ENCODE results near the gene USP2. TPM values are rescaled to one million over a fixed set of nuclear protein-coding genes. Genes with fewer than 3 reads are reported as not detected.

Gene USP2
- total RNA-seq, 1 experiment from 2014 or later = 5.7 TPM

DNA sequence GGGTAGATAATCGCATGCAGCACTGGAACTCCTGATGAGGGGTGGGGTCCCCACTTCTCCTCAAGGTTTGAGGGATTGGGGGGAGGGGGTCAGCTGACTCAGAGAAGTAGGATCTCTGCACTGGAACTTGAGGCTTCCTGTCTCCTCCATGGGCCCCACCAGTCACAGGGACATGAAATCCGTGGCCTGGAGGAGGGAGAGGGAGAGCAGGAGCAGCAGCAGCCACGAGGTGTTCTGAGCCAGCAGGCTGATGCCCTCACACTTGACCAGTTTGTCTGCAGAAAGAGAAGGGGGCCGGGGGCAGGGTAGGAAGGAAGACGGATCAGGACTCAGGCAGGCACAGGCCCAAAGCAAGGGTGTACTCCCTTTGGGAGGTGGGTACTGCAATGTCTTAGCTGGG is 37.8 kb upstream of the USP2 start:
- Histone ChIP-seq H3K79me1 (ENCODE audit: insufficient read depth, low read depth, low read length, poor library complexity, severe bottlenecking) (no peaks in the 10 kb centered on the region), H4K20me1 (ENCODE audit: control insufficient read depth, insufficient read depth, insufficient read length) (peaks cover 2% of the 10 kb centered on the region), H2BK120ac (ENCODE audit: low read depth, low read length, poor library complexity, severe bottlenecking) (no peak overlapping the region), H2AFZ (ENCODE audit: low read length) (no peak overlapping the region), H3K14ac (ENCODE audit: insufficient read depth, low read length) (no peak overlapping the region), H3K9ac (ENCODE audit: extremely low read depth, insufficient read length, low read length) (no peak overlapping the region), H2BK5ac (ENCODE audit: insufficient read length, low read length) (no peak overlapping the region), H3K56ac (ENCODE audit: insufficient read length, low read depth, low read length) (no peak overlapping the region), H3K9me3 (ENCODE audit: control insufficient read depth, low read depth, low read length) (no peaks in the 10 kb centered on the region), H3K4me1 (ENCODE audit: insufficient read depth, low read length) (peaks cover 9% of the 10 kb centered on the region; the same call in 1 of the 2 replicates), H4K8ac (replicated peaks; ENCODE audit: insufficient read length, low read depth, low read length) (no peak overlapping the region), H4K91ac (ENCODE audit: insufficient read length, low read depth, low read length) (no peak overlapping the region), H2AK5ac (ENCODE audit: insufficient read length, low read length) (no peak overlapping the region), H3K4me2 (ENCODE audit: insufficient read depth, insufficient read length, low read length) (no peak overlapping the region), H3K27ac (ENCODE audit: insufficient read length, low read depth, low read length) (no peak overlapping the region), H3K79me2 (ENCODE audit: insufficient read depth, low read length) (peaks cover 8% of the 10 kb centered on the region; the same call in 1 of the 2 replicates), H2BK12ac (ENCODE audit: insufficient read length, low read depth, low read length) (no peak overlapping the region), H4K5ac (ENCODE audit: insufficient read length, low read depth, low read length) (no peak overlapping the region), H3K18ac (ENCODE audit: insufficient read length, low read depth, low read length) (no peak overlapping the region), H3K23ac (ENCODE audit: insufficient read length, low read depth, low read length) (no peak overlapping the region), H3K27me3 (ENCODE audit: insufficient read depth, low read length) (no peaks in the 10 kb centered on the region), H3K23me2 (ENCODE audit: insufficient read length, low read depth, low read length, poor library complexity, severe bottlenecking) (peaks cover 3% of the 10 kb centered on the region), H2BK15ac (ENCODE audit: low read depth, low read length) (no peak overlapping the region), H3K4ac (ENCODE audit: low read depth, low read length) (no peak overlapping the region), H2BK20ac (ENCODE audit: low read depth, low read length, poor library complexity, severe bottlenecking) (no peak overlapping the region), H3T11ph (ENCODE audit: low read length) (no peak overlapping the region)
- Mint-ChIP-seq H3K9me3 (no peaks in the 10 kb centered on the region; a peak in 2 of 5 replicates), H3K4me3 (peak overlapping the region in 1 of 2 experiments; percentile 97; a peak in 3 of 5 replicates), H3K27ac (peak overlapping the region; percentile 7 to 64 (median 38); a peak in 3 of 7 replicates), H3K36me3 (ENCODE audit: insufficient read depth in 1 of 3, low read depth in 3 of 3) (peaks cover 28 to 46% (median 39%) of the 10 kb centered on the region in 3 experiments), H3K27me3 (ENCODE audit: low read depth) (peaks cover 4% of the 10 kb centered on the region), H3K4me1 (peaks cover 41 to 44% of the 10 kb centered on the region in 2 experiments)
- WGBS (ENCODE audit: extremely low coverage, insufficient read length, low lambda C conversion rate) = no CpG with 5 or more reads among the region's 5 CpGs
- TF ChIP-seq, protein P1, sequence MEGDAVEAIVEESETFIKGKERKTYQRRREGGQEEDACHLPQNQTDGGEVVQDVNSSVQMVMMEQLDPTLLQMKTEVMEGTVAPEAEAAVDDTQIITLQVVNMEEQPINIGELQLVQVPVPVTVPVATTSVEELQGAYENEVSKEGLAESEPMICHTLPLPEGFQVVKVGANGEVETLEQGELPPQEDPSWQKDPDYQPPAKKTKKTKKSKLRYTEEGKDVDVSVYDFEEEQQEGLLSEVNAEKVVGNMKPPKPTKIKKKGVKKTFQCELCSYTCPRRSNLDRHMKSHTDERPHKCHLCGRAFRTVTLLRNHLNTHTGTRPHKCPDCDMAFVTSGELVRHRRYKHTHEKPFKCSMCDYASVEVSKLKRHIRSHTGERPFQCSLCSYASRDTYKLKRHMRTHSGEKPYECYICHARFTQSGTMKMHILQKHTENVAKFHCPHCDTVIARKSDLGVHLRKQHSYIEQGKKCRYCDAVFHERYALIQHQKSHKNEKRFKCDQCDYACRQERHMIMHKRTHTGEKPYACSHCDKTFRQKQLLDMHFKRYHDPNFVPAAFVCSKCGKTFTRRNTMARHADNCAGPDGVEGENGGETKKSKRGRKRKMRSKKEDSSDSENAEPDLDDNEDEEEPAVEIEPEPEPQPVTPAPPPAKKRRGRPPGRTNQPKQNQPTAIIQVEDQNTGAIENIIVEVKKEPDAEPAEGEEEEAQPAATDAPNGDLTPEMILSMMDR (conservative IDR thresholded peaks at IDR 0.05) = no peak
- DNase-seq = no peak
